ENCODE measurements around the gene GREM2.

DNA sequence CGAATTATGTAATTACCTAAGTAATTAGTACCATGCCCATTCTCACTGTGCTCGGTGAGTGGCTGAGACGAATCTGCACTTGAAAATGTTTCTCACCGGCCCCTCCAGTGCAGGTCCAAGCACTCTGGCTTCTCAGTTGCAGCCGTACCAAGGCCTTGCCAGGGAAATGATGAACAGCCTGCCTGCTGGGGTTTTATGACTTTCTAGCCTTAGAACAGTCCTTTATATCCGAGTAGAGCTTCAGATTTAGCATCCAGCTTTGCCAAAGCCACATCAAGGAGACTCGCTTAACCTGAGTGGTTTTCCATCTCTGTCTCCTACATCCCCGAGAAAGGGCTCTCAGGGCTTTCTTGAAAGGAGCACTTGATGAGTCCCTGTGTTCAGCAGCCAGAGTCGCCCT, 83.4 kb downstream of the GREM2 start:
- TF ChIP-seq POLR2AphosphoS5 (IDR thresholded peaks at IDR 0.05; ENCODE audit: low read length) (no peak), SP1 (IDR thresholded peaks at IDR 0.05; ENCODE audit: low read depth, low read length) (no peak)

All from GM12878 (cell line).